Measurements from ENCODE around the gene SUDS3.

GRCh38 chr12:118346895-118347294 is 29.5 kb upstream of the SUDS3 start:
- TF ChIP-seq CTCF (IDR thresholded peaks at IDR 0.05): no peak
- no peak for TF ChIP-seq POLR2AphosphoS5 (IDR thresholded peaks at IDR 0.05; ENCODE audit: low read depth, low read length)
- no peak for TF ChIP-seq EP300 (IDR thresholded peaks at IDR 0.05; ENCODE audit: borderline replicate concordance in 1 of 2, low read depth in 1 of 2, low read length in 1 of 2)
- no peak for TF ChIP-seq MXI1 (IDR thresholded peaks at IDR 0.05; ENCODE audit: low read depth, low read length)
- TF ChIP-seq REST (IDR thresholded peaks at IDR 0.05; ENCODE audit: low read depth, low read length): no peak
